Mesendoderm (in vitro differentiated cells): ENCODE results near the gene DENND1A.

ENCODE experiments used
- DNase-seq: peaks from one replicate; pipeline ENCODE4 v3.0.0; 2013
- H2AK5ac ChIP-seq: 2 replicates; pipeline ENCODE4 v1.6.1; 2013; ENCODE audit warnings: low read length, inconsistent platforms
- H2BK120ac ChIP-seq: 2 replicates; pipeline ENCODE4 v1.6.1; 2013; ENCODE audit warnings: low read depth, mild to moderate bottlenecking, low read length, moderate library complexity, mixed read lengths
- H2BK15ac ChIP-seq: replicated peaks from 2 replicates; pipeline ENCODE4 v1.6.1; 2013; ENCODE audit warnings: low read depth, mild to moderate bottlenecking, moderate library complexity
- H2BK5ac ChIP-seq: 2 replicates; pipeline ENCODE4 v1.6.1; 2013; ENCODE audit warnings: low read length, inconsistent platforms
- H3K18ac ChIP-seq: 2 replicates; pipeline ENCODE4 v1.6.1; 2013; ENCODE audit warnings: mild to moderate bottlenecking, low read length, mixed read lengths
- H3K23ac ChIP-seq: one replicate; pipeline ENCODE4 v1.6.1; 2013; ENCODE audit warnings: low read length
- H3K27ac ChIP-seq: 2 replicates; pipeline ENCODE4 v1.5.1; 2013; ENCODE audit warnings: low read depth, mild to moderate bottlenecking, inconsistent platforms, low read length, moderate library complexity
- H3K27me3 ChIP-seq: 2 replicates; pipeline ENCODE4 v1.6.1; 2013; ENCODE audit warnings: low read length, control low read depth, mild to moderate bottlenecking, inconsistent platforms; ENCODE audit not compliant: insufficient read depth, poor library complexity
- H3K36me3 ChIP-seq: 2 replicates; pipeline ENCODE4 v1.6.1; 2013; ENCODE audit warnings: low read length, inconsistent platforms; ENCODE audit not compliant: control insufficient read depth, insufficient read depth
- H3K4ac ChIP-seq: one replicate; pipeline ENCODE4 v1.6.1; 2013; ENCODE audit warnings: low read depth, mild to moderate bottlenecking, low read length, moderate library complexity
- H3K4me1 ChIP-seq: 2 replicates; pipeline ENCODE4 v1.6.1; 2013; ENCODE audit warnings: low read depth, low read length, inconsistent platforms; ENCODE audit not compliant: control insufficient read depth
- H3K4me2 ChIP-seq: 2 replicates; pipeline ENCODE4 v1.6.1; 2013; ENCODE audit warnings: low read length
- H3K4me3 ChIP-seq: 2 replicates; pipeline ENCODE4 v1.5.1; 2013; ENCODE audit warnings: mild to moderate bottlenecking, low read length
- H3K56ac ChIP-seq: one replicate; pipeline ENCODE4 v1.6.1; 2013; ENCODE audit warnings: low read length
- H3K79me1 ChIP-seq: 2 replicates; pipeline ENCODE4 v1.6.1; 2013; ENCODE audit warnings: low read length, inconsistent platforms
- H3K79me2 ChIP-seq: 2 replicates; pipeline ENCODE4 v1.6.1; 2013; ENCODE audit warnings: mild to moderate bottlenecking, low read length; ENCODE audit not compliant: control insufficient read depth, insufficient read depth
- H3K9ac ChIP-seq: 2 replicates; pipeline ENCODE4 v1.6.1; 2013; ENCODE audit warnings: low read length, inconsistent platforms
- H4K5ac ChIP-seq: one replicate; pipeline ENCODE4 v1.6.1; 2013; ENCODE audit warnings: low read length
- H4K8ac ChIP-seq: one replicate; pipeline ENCODE4 v1.6.1; 2013; ENCODE audit warnings: low read depth, mild to moderate bottlenecking, control low read depth, low read length, moderate library complexity
- WGBS: extraction: QIAGEN DNeasy Blood & Tissue Kit; methylation state at CpG from one replicate; pipeline ENCODE4 v1.1.7; 2013; ENCODE audit warnings: low lambda C conversion rate, missing lambda C conversion rate; ENCODE audit not compliant: insufficient coverage; ENCODE audit errors: extremely low coverage; 5-methylcytosine and 5-hydroxymethylcytosine counted together

Gene DENND1A

GRCh38 chr9:123369296-123369695, 560.6 kb downstream of the DENND1A start:
- no peak overlapping the region for H2BK15ac ChIP-seq
- no CpG with 5 or more reads among the region's 3 CpGs for WGBS
- H4K5ac ChIP-seq, result no peak overlapping the region
- no peaks in the 10 kb centered on the region for H3K4me1 ChIP-seq
- no peaks in the 10 kb centered on the region for H3K36me3 ChIP-seq
- H3K4me3 ChIP-seq, result no peak overlapping the region
- no peak overlapping the region for H2BK5ac ChIP-seq
- no peak overlapping the region for H3K23ac ChIP-seq
- no peak for DNase-seq
- no peaks in the 10 kb centered on the region for H3K27me3 ChIP-seq
- H3K27ac ChIP-seq, result no peak overlapping the region
- H3K79me1 ChIP-seq, result no peaks in the 10 kb centered on the region
- H3K4ac ChIP-seq, result no peak overlapping the region
- no peak overlapping the region for H4K8ac ChIP-seq
- no peak overlapping the region for H2BK120ac ChIP-seq
- H2AK5ac ChIP-seq, result no peak overlapping the region
- H3K9ac ChIP-seq, result no peak overlapping the region
- H3K4me2 ChIP-seq, result no peak overlapping the region
- no peak overlapping the region for H3K18ac ChIP-seq
- no peak overlapping the region for H3K56ac ChIP-seq
- no peaks in the 10 kb centered on the region for H3K79me2 ChIP-seq

GRCh38 chr9:123368536-123369153, 561.3 kb downstream of the DENND1A start:
- no peak overlapping the region for H4K8ac ChIP-seq
- no peak for DNase-seq
- no peak overlapping the region for H2BK120ac ChIP-seq
- no peak overlapping the region for H3K23ac ChIP-seq
- H3K18ac ChIP-seq, result no peak overlapping the region
- H2BK15ac ChIP-seq, result no peak overlapping the region
- no peaks in the 10 kb centered on the region for H3K79me1 ChIP-seq
- H3K4ac ChIP-seq, result no peak overlapping the region
- H3K79me2 ChIP-seq, result no peaks in the 10 kb centered on the region
- no peak overlapping the region for H3K4me2 ChIP-seq
- H2BK5ac ChIP-seq, result no peak overlapping the region
- no peak overlapping the region for H3K56ac ChIP-seq
- no peak overlapping the region for H3K27ac ChIP-seq
- no peak overlapping the region for H2AK5ac ChIP-seq
- H4K5ac ChIP-seq, result no peak overlapping the region
- WGBS, result no CpG with 5 or more reads among the region's 6 CpGs
- H3K4me3 ChIP-seq, result no peak overlapping the region
- H3K36me3 ChIP-seq, result no peaks in the 10 kb centered on the region
- H3K27me3 ChIP-seq, result no peaks in the 10 kb centered on the region
- no peaks in the 10 kb centered on the region for H3K4me1 ChIP-seq
- no peak overlapping the region for H3K9ac ChIP-seq

GRCh38 chr9:123368023-123368422, 561.9 kb downstream of the DENND1A start:
- no peaks in the 10 kb centered on the region for H3K4me1 ChIP-seq
- no peak overlapping the region for H4K8ac ChIP-seq
- H2BK120ac ChIP-seq, result no peak overlapping the region
- H2BK5ac ChIP-seq, result no peak overlapping the region
- H2BK15ac ChIP-seq, result no peak overlapping the region
- H3K79me1 ChIP-seq, result no peaks in the 10 kb centered on the region
- H3K27ac ChIP-seq, result no peak overlapping the region
- no peaks in the 10 kb centered on the region for H3K27me3 ChIP-seq
- H4K5ac ChIP-seq, result no peak overlapping the region
- H2AK5ac ChIP-seq, result no peak overlapping the region
- H3K79me2 ChIP-seq, result no peaks in the 10 kb centered on the region
- H3K9ac ChIP-seq, result no peak overlapping the region
- H3K4ac ChIP-seq, result no peak overlapping the region
- H3K18ac ChIP-seq, result no peak overlapping the region
- H3K4me2 ChIP-seq, result no peak overlapping the region
- no peak for DNase-seq
- WGBS, result no CpG with 5 or more reads among the region's 10 CpGs
- H3K56ac ChIP-seq, result no peak overlapping the region
- no peak overlapping the region for H3K23ac ChIP-seq
- no peak overlapping the region for H3K4me3 ChIP-seq
- H3K36me3 ChIP-seq, result no peaks in the 10 kb centered on the region

DNA sequence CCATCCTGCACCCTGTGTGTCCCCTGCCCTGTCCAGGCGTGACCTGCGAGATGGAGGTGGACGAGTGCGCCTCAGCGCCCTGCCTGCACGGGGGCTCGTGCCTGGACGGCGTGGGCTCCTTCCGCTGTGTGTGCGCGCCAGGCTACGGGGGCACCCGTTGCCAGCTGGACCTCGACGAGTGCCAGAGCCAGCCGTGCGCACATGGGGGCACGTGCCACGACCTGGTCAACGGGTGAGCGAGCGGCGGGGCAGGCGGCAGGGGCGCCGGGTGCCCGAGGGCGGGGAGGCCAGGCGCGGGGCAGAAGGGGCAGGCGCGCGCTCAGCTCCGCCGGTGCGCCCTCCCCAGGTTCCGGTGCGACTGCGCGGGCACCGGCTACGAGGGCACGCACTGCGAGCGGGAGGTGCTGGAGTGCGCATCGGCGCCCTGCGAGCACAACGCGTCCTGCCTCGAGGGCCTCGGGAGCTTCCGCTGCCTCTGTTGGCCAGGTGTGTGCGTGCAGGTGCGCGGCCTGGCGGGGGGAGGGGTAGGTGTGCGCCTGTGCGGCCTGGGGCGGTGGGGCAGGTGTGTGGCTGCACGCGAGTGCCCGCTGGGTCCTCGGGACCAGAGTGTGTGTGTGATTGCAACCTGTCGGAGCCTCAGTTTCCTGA, 563.9 kb downstream of the DENND1A start:
- Histone ChIP-seq H3K79me1 (no peaks in the 10 kb centered on the region), H4K8ac (no peak overlapping the region), H3K18ac (no peak overlapping the region), H2BK120ac (no peak overlapping the region), H4K5ac (no peak overlapping the region), H3K56ac (peak overlapping the region; percentile 34), H2AK5ac (no peak overlapping the region), H3K4me2 (no peak overlapping the region), H3K36me3 (no peaks in the 10 kb centered on the region), H2BK5ac (no peak overlapping the region), H3K27me3 (no peaks in the 10 kb centered on the region), H3K23ac (no peak overlapping the region), H3K79me2 (no peaks in the 10 kb centered on the region), H3K4me1 (no peaks in the 10 kb centered on the region), H3K27ac (no peak overlapping the region), H3K9ac (no peak overlapping the region), H2BK15ac (no peak overlapping the region), H3K4me3 (no peak overlapping the region), H3K4ac (no peak overlapping the region)
- no peak for DNase-seq
- WGBS, result no CpG with 5 or more reads among the region's 67 CpGs

DNA sequence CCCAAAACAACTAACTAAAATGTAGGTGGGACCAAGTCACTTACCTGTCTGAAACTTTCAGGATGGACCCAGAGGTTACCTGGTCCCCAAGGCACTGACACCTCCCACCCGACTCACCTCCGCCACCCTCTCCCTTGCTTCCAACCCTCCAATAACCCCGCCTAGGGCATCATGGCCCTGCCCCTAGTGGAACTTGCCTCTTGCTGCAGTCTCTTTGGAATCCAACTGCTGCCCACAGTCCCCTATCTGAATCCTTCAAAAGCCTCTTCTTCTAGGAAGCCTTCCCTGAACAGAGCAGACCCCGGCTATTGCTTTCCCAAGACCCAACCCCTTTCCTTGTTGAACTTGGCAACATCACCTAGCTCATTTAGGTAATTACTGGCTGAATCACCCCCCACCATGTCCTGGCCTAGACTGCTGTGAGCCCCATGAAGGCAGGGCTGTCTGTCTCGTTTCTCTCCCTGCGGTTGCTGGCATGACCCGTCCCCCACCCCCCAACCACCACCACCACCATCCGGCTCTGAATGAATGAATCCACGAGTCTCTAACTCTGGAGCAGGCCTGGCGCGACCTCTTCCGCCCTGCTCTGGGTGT, 564.5 kb downstream of the DENND1A start:
- WGBS, result no CpG with 5 or more reads among the region's 12 CpGs
- Histone ChIP-seq H3K79me2 (no peaks in the 10 kb centered on the region), H3K23ac (no peak overlapping the region), H3K79me1 (no peaks in the 10 kb centered on the region), H3K4me2 (no peak overlapping the region), H2BK120ac (no peak overlapping the region), H3K18ac (no peak overlapping the region), H4K8ac (no peak overlapping the region), H2AK5ac (no peak overlapping the region), H2BK15ac (no peak overlapping the region), H3K9ac (no peak overlapping the region), H3K27me3 (no peaks in the 10 kb centered on the region), H3K27ac (no peak overlapping the region), H3K4me1 (peaks cover 2% of the 10 kb centered on the region), H3K36me3 (no peaks in the 10 kb centered on the region), H4K5ac (no peak overlapping the region), H3K4me3 (no peak overlapping the region), H3K4ac (no peak overlapping the region), H2BK5ac (no peak overlapping the region), H3K56ac (no peak overlapping the region)
- peak; percentile 76 for DNase-seq
